IPS-15b (cell line): Measurements from ENCODE around the gene PRPSAP1.

ENCODE experiments used
- H3K27me3 ChIP-seq: one replicate; pipeline ENCODE4 v1.6.1; 2013; ENCODE audit warnings: low read length; ENCODE audit not compliant: control insufficient read depth, insufficient read depth
- H3K36me3 ChIP-seq: one replicate; pipeline ENCODE4 v1.6.1; 2013; ENCODE audit warnings: low read length; ENCODE audit not compliant: control insufficient read depth, insufficient read depth
- H3K4me1 ChIP-seq: one replicate; pipeline ENCODE4 v1.6.1; 2013; ENCODE audit warnings: mild to moderate bottlenecking, low read length; ENCODE audit not compliant: control insufficient read depth, insufficient read depth
- H3K4me3 ChIP-seq: one replicate; pipeline ENCODE4 v1.5.1; 2013; ENCODE audit warnings: low read depth, low read length
- H3K9ac ChIP-seq: one replicate; pipeline ENCODE4 v1.6.1; 2013; ENCODE audit warnings: low read depth, mild to moderate bottlenecking, low read length
- H3K9me3 ChIP-seq: one replicate; pipeline ENCODE4 v1.6.1; 2013; ENCODE audit warnings: mild to moderate bottlenecking, low read length; ENCODE audit not compliant: control insufficient read depth, insufficient read depth

Gene PRPSAP1

DNA sequence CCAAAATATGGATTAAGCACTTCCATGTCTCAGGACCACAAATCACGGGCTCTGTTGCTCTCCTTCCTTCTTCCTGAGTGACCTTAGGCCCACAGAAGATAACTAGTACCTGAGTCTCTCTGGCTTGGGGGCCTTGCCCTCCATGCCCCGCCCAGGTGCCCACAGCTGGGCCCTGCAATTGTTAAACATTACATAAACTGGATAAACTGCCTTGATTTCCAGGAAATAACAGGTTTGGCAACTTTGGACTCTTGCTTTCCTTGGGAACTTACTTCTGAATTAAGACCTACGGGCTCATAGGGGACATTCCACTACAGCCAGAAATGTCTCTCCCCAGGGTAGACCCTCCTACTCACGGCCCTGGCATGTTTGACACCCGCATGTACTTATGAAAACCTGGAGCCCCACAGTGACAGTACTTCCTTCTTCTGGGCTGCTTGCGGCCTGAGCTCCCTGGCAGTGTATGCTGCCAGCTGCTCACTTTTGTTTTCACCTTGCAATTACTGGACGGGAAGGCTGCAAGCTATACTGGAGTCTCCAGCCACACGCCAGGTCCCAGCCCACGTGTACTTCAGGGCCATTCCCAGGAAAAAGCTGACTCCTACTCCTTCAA is 90.9 kb downstream of the PRPSAP1 start:
- Histone ChIP-seq H3K36me3 (peaks cover 6% of the 10 kb centered on the region), H3K9ac (no peak overlapping the region), H3K4me3 (no peak overlapping the region), H3K27me3 (no peaks in the 10 kb centered on the region), H3K4me1 (peaks cover 13% of the 10 kb centered on the region), H3K9me3 (no peaks in the 10 kb centered on the region)

DNA sequence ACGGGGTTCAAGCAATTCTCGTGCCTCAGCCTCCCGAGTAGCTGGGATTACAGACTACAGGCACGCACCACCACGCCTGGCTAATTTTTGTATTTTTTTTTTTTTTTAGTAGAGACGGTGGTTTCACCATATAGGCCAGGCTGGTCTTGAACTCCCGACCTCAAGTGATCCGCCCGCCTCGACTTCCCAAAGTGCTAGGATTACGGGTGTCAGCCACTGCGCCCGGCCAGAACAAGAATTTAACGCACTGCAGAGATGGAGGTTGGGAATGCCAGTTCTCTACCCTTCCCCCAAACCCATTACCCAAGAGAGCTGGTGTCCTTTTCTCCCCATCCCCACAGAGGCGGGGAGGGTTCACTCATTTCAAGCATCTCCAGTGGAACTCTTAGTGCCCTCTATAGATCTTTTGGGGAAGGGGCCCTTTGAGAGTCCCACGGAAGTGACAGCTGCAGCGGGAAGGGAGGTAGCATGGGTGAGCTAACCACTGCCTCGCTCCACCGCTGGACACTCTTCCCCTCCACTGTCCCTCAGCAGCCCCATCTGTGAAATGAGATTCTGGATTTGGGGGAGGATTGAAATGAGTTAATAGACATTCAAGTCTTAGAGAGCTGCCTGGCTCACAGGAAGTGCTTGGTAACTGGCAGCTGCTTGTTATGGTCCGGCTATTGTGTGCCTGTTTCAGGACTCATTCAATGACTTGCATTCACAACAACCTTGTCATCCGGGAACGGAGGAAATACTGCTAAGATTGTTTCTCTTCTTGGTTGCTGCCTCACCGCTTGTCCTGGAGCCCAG is 92.1 kb downstream of the PRPSAP1 start:
- peaks cover 5% of the 10 kb centered on the region for H3K4me1 ChIP-seq
- H3K9ac ChIP-seq = no peak overlapping the region
- no peaks in the 10 kb centered on the region for H3K27me3 ChIP-seq
- no peak overlapping the region for H3K4me3 ChIP-seq
- H3K36me3 ChIP-seq = peaks cover under 1% of the 10 kb centered on the region
- no peaks in the 10 kb centered on the region for H3K9me3 ChIP-seq

DNA sequence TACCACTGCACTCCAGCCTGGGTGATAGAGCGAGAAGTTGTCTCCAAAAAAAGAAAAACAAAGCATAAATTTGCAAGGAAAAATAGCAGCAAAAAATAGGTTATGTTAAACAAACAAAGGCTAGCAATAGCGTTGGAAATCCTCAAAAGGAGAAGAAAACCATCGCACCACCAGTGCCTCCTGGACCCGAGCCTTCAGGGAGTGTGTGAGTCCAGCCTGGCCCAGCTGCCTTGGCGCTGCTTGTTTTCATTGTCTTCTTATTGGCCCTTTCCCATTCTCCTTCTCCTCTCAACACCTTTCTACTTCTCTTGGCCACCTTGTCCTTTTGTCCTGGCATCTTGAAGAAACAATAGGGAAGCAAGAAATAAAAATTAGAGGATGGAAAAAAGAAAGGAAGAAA is 93.0 kb downstream of the PRPSAP1 start:
- Histone ChIP-seq H3K4me1 (peaks cover 4% of the 10 kb centered on the region), H3K36me3 (no peaks in the 10 kb centered on the region), H3K4me3 (no peak overlapping the region), H3K9me3 (no peaks in the 10 kb centered on the region), H3K27me3 (no peaks in the 10 kb centered on the region), H3K9ac (peak overlapping the region; percentile 3)

DNA sequence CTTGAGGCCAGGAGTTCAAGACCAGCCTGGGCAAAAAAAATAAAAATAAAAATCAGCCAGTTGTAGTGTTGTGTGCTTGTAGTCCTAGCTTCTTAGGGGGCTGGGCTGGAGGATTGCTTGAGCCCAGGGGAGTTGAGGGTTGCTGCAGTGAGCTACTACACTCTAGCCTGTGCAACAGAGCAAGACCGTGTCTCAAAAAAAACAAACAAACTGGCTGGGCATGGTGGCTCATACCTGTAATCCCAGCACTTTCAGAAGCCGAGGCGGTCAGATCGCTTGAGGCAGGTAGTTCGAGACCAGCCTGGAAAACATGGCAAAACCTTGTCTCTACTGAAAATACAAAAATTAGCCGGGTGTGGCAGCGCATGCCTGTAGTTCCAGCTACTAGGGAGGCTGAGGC is 93.5 kb downstream of the PRPSAP1 start:
- Histone ChIP-seq H3K36me3 (no peaks in the 10 kb centered on the region), H3K4me1 (peaks cover 4% of the 10 kb centered on the region), H3K9ac (no peak overlapping the region), H3K4me3 (no peak overlapping the region), H3K27me3 (no peaks in the 10 kb centered on the region), H3K9me3 (no peaks in the 10 kb centered on the region)
